H1 (cell line): Measurements from ENCODE around the gene C5orf15. TPM values are rescaled to one million over a fixed set of nuclear protein-coding genes. Genes with fewer than 3 reads are reported as not detected.

ENCODE experiments used
- CTCF ChIA-PET: fragments of 300-600 bp; sonication (Branson Sonifier 250); formaldehyde crosslinking; loops from one replicate; lab custom pipeline; 2021; ENCODE audit not compliant: partially characterized antibody; lab: Charles Lee
- POLR2A ChIA-PET: fragments of 300-600 bp; sonication (Branson Sonifier 250); formaldehyde crosslinking; loops from one replicate; lab custom pipeline; 2021; ENCODE audit warnings: inconsistent platforms; ENCODE audit not compliant: partially characterized antibody; lab: Charles Lee
- DNase-seq, 2 experiments: peaks; one replicate each; pipeline versions ENCODE4 v3.0.0 to v3.0.0-alpha.2; 2010 to 2022; ENCODE audit warnings: low spot score in 2 of 2, low read depth in 1 of 2, mixed read lengths in 1 of 2
- FAIRE-seq: peaks from 2 replicates; lab custom pipeline; 2011; peaks lifted over from hg19 to GRCh38; lab: Jason Lieb, UNC
- H2AFZ ChIP-seq: 2 replicates; pipeline ENCODE4 v1.8.1; 2012; ENCODE audit warnings: low read length, inconsistent platforms
- H2AK5ac ChIP-seq: 2 replicates; pipeline ENCODE4 v1.6.1; 2013; ENCODE audit warnings: low read depth, low read length
- H2BK120ac ChIP-seq: replicated peaks from 2 replicates; pipeline ENCODE3; 2013; ENCODE audit warnings: low read depth, low read length, inconsistent platforms
- H2BK12ac ChIP-seq: 2 replicates; pipeline ENCODE4 v1.6.1; 2013; ENCODE audit warnings: low read depth, low read length
- H2BK15ac ChIP-seq: 2 replicates; pipeline ENCODE4 v1.6.1; 2013; ENCODE audit warnings: low read length
- H2BK20ac ChIP-seq: 2 replicates; pipeline ENCODE4 v1.6.1; 2013; ENCODE audit warnings: low read length
- H2BK5ac ChIP-seq: 2 replicates; pipeline ENCODE4 v1.6.1; 2013; ENCODE audit warnings: low read depth, low read length
- H3K14ac ChIP-seq: 2 replicates; pipeline ENCODE4 v1.6.1; 2013; ENCODE audit warnings: inconsistent platforms; ENCODE audit not compliant: insufficient read length
- H3K18ac ChIP-seq: 2 replicates; pipeline ENCODE4 v1.6.1; 2013; ENCODE audit warnings: low read length; ENCODE audit errors: extremely low read depth
- H3K23ac ChIP-seq: 2 replicates; pipeline ENCODE4 v1.6.1; 2013; ENCODE audit warnings: inconsistent platforms; ENCODE audit not compliant: insufficient read length
- H3K23me2 ChIP-seq: 2 replicates; pipeline ENCODE4 v1.6.1; 2013; ENCODE audit warnings: low read depth, low read length
- H3K27ac ChIP-seq: 2 replicates; pipeline ENCODE4 v1.6.1; 2011; ENCODE audit warnings: low read depth, low read length, inconsistent platforms
- H3K27me3 ChIP-seq, 4 experiments: replicated peaks in 1 of 4; 1 replicate in 1 of 4; 2 replicates in 3 of 4; pipeline versions ENCODE4 v1.6.1 to v1.8.1; 2011 to 2013; ENCODE audit warnings: low read length in 3 of 4, mild to moderate bottlenecking in 3 of 4, inconsistent platforms in 2 of 4, mixed read lengths in 2 of 4, moderate library complexity in 1 of 4; ENCODE audit not compliant: control insufficient read depth in 3 of 4, insufficient read depth in 3 of 4; ENCODE audit errors: extremely low read depth in 1 of 4
- H3K36me3 ChIP-seq, 4 experiments: 2 replicates each; pipeline versions ENCODE4 v1.6.1 to v1.8.1; 2011 to 2013; ENCODE audit warnings: mild to moderate bottlenecking in 4 of 4, low read length in 3 of 4, moderate library complexity in 2 of 4, control low read depth in 1 of 4, inconsistent platforms in 1 of 4; ENCODE audit not compliant: insufficient read depth in 4 of 4, control insufficient read depth in 2 of 4
- H3K4ac ChIP-seq: replicated peaks from 2 replicates; pipeline ENCODE3; 2013; ENCODE audit warnings: low read length, low read depth, mixed read lengths, inconsistent platforms; ENCODE audit not compliant: insufficient read length
- H3K4me1 ChIP-seq, 4 experiments: replicated peaks in 1 of 4; 1 replicate in 1 of 4; 2 replicates in 3 of 4; pipeline versions ENCODE4 v1.6.1 to v1.8.1; 2011 to 2013; ENCODE audit warnings: low read length in 3 of 4, inconsistent platforms in 2 of 4, mixed read lengths in 1 of 4; ENCODE audit not compliant: insufficient read depth in 4 of 4, control insufficient read depth in 3 of 4
- H3K4me2 ChIP-seq, 2 experiments: 2 replicates each; pipeline versions ENCODE4 v1.6.1 to v1.8.1; 2011 to 2013; ENCODE audit warnings: low read depth in 2 of 2, low read length in 2 of 2, control low read depth in 1 of 2, inconsistent platforms in 1 of 2, mild to moderate bottlenecking in 1 of 2; ENCODE audit not compliant: insufficient read depth in 1 of 2
- H3K4me3 ChIP-seq, 4 experiments: fragments of 200-600, 300-600 bp in 1 of 4; sonication (generic), shearing (Covaris generic), sonication (Bioruptor Twin) in 1 of 4; 2 replicates each; pipeline versions ENCODE4 v1.5.1 to v1.8.1; 2011 to 2016; ENCODE audit warnings: low read length in 4 of 4, low read depth in 3 of 4, control low read depth in 2 of 4, inconsistent platforms in 2 of 4, mild to moderate bottlenecking in 2 of 4, mixed read lengths in 1 of 4, moderate library complexity in 1 of 4; ENCODE audit not compliant: insufficient read depth in 2 of 4; ENCODE audit errors: extremely low read depth in 1 of 4
- H3K56ac ChIP-seq: replicated peaks from 2 replicates; pipeline ENCODE3; 2013; ENCODE audit warnings: low read depth, mild to moderate bottlenecking, mixed read lengths, low read length, inconsistent platforms; ENCODE audit not compliant: insufficient read length
- H3K79me1 ChIP-seq: 2 replicates; pipeline ENCODE4 v1.6.1; 2013; ENCODE audit warnings: low read depth, low read length, control low read depth
- H3K79me2 ChIP-seq, 2 experiments: 2 replicates each; pipeline versions ENCODE4 v1.6.1 to v1.8.1; 2012 to 2013; ENCODE audit warnings: low read length in 2 of 2, mild to moderate bottlenecking in 2 of 2, inconsistent platforms in 1 of 2; ENCODE audit not compliant: insufficient read depth in 2 of 2, control insufficient read depth in 1 of 2
- H3K9ac ChIP-seq, 4 experiments: replicated peaks in 1 of 4; 1 replicate in 1 of 4; 2 replicates in 3 of 4; pipeline versions ENCODE4 v1.6.1 to v1.8.1; 2011 to 2013; ENCODE audit warnings: low read depth in 3 of 4, low read length in 3 of 4, control low read depth in 2 of 4, mild to moderate bottlenecking in 2 of 4, moderate library complexity in 2 of 4, inconsistent platforms in 1 of 4; ENCODE audit errors: extremely low read depth in 1 of 4
- H3K9me3 ChIP-seq, 2 experiments: 2 replicates each; pipeline versions ENCODE4 v1.6.1 to v1.8.1; 2012 to 2013; ENCODE audit warnings: mild to moderate bottlenecking in 2 of 2, moderate library complexity in 2 of 2, control low read depth in 1 of 2, inconsistent platforms in 1 of 2, low read depth in 1 of 2, low read length in 1 of 2, mixed read lengths in 1 of 2; ENCODE audit not compliant: insufficient read depth in 2 of 2
- H4K20me1 ChIP-seq, 2 experiments: replicated peaks in 1 of 2; 2 replicates each; pipeline versions ENCODE3 to v1.8.1; 2011 to 2013; ENCODE audit warnings: inconsistent platforms in 2 of 2, low read length in 2 of 2, mild to moderate bottlenecking in 1 of 2; ENCODE audit not compliant: insufficient read depth in 2 of 2, control insufficient read depth in 1 of 2
- H4K5ac ChIP-seq: 2 replicates; pipeline ENCODE4 v1.6.1; 2013; ENCODE audit warnings: low read length, low read depth, mixed read lengths, inconsistent platforms; ENCODE audit not compliant: insufficient read length
- H4K8ac ChIP-seq: 2 replicates; pipeline ENCODE4 v1.8.0; 2013; ENCODE audit warnings: mild to moderate bottlenecking, moderate library complexity, low read length, inconsistent platforms; ENCODE audit not compliant: insufficient read depth; ENCODE audit errors: extremely low read depth
- H4K91ac ChIP-seq: replicated peaks from 2 replicates; pipeline ENCODE3; 2013; ENCODE audit warnings: low read length, mixed read lengths, inconsistent platforms; ENCODE audit not compliant: insufficient read length
- FOSL1 ChIP-seq: IDR thresholded peaks from 2 replicates; pipeline ENCODE4 v1.6.1; 2011; ENCODE audit warnings: mild to moderate bottlenecking, low read depth, low read length, moderate library complexity; ENCODE audit not compliant: insufficient read depth
- SIX5 ChIP-seq: IDR thresholded peaks from 2 replicates; pipeline ENCODE4 v1.6.1; 2011; ENCODE audit warnings: mild to moderate bottlenecking, low read depth, low read length
- SRF ChIP-seq: IDR thresholded peaks from 2 replicates; pipeline ENCODE4 v1.6.1; 2011; ENCODE audit warnings: mild to moderate bottlenecking, low read depth, low read length, moderate library complexity
- TAF7 ChIP-seq: optimal IDR thresholded peaks from 2 replicates; pipeline ENCODE3; 2011; ENCODE audit warnings: low read depth, mild to moderate bottlenecking, inconsistent platforms, low read length, moderate library complexity, borderline replicate concordance
- WGBS, 2 experiments: shearing (Covaris generic) in 1 of 2; methylation state at CpG; one replicate each; pipeline versions ENCODE4 v1.1.6 to v1.1.7; 2013 to 2015; ENCODE audit warnings: low lambda C conversion rate in 2 of 2, mixed read lengths in 2 of 2, inconsistent platforms in 1 of 2, low coverage in 1 of 2, missing lambda C conversion rate in 1 of 2; ENCODE audit not compliant: insufficient replicate concordance in 2 of 2, insufficient coverage in 1 of 2, insufficient read length in 1 of 2; ENCODE audit errors: extremely low coverage in 1 of 2, missing lambda C conversion rate in 1 of 2; 5-methylcytosine and 5-hydroxymethylcytosine counted together
- polyA plus RNA-seq, 7 experiments: library from polyadenylated mRNA; depleted of rRNA in 3 of 7; stranded (reverse) in 5 of 7; unstranded in 2 of 7; fragments of >200 nt in 5 of 7; fragments of 200-250 nt in 2 of 7; gene quantifications; 1 replicate in 5 of 7; 2 replicates in 1 of 7; 4 replicates in 1 of 7; pipeline versions ENCODE4 v1.2.1 to v1.2.3, GENCODE V29; 2011 to 2013; ENCODE audit warnings: missing spikeins in 2 of 7, mixed read lengths in 2 of 7
- total RNA-seq: library from RNA; stranded (reverse); fragmentation: NEBNext Ultra II Directional; extraction: Animal tissue kit (Norgen Biotek cat#: 25700); gene quantifications from 2 replicates; pipeline ENCODE4 v1.2.1, GENCODE V29; 2021

C5orf15 gene
- total and polyA plus RNA-seq, 2 of the 8 experiments (the other 6 are each of a cell fraction or from before 2014, with no cell fraction given): 31.7 to 39.3 TPM

DNA sequence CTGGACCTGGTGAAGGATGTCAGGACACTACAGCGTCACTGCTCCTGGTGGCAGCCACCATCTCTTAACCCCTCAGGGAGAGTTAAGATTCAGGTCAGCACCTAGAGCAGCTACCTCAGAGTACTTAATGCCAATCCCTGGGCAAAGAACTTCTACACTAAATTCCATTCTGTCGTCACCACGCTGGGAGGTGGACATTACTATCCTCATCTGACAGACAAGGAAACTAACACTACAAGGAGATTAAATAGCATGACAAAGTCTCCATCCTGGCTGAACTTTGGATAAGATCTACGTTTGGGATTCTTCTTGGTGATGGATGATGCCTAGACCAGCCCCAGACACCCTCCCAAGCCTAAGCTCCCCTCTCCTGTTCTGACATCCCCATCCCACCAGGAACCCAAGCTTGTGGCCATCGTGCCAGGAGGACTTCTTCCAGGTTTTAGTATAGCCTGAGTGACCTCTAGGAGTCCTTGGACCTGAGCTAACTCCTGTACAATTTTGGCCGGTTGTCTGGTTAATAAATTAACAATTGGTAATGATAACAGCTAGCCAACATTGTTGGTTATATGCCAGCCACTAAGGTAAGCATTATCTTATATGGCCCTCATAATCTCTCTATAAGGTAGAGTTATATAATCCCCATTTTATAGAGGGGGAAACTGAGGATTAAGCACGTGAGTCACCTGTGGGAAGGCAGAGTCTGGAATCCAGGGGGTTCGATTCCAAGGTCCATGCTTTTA is 54.8 kb downstream of the C5orf15 start:
- CTCF ChIA-PET: interaction anchor here (0.6 to 1.3 kb wide), 2 partner anchors 11 to 122 kb away, joined by 3 to 4 read pairs; no protein-coding TSS in a partner anchor
- H2BK120ac ChIP-seq: no peak overlapping the region
- TF ChIP-seq SIX5: no peak
- TF ChIP-seq FOSL1: no peak
- TF ChIP-seq TAF7: no peak
- TF ChIP-seq SRF: no peak
- TF ChIP-seq, all 59 proteins: peak for 0
- Histone ChIP-seq H3K56ac (no peak overlapping the region), H3K4me3 (no peak overlapping the region), H3K9ac (no peak overlapping the region), H3K27ac (no peak overlapping the region), H2BK5ac (no peak overlapping the region), H3K14ac (no peak overlapping the region), H3K36me3 (no peaks in the 10 kb centered on the region; a peak in 1 of 8 replicates), H3K79me1 (no peaks in the 10 kb centered on the region), H4K8ac (no peak overlapping the region), H2AK5ac (no peak overlapping the region), H4K5ac (no peak overlapping the region), H3K9me3 (no peaks in the 10 kb centered on the region), H3K23ac (no peak overlapping the region), H3K4me1 (no peaks in the 10 kb centered on the region; a peak in 1 of 7 replicates), H3K4me2 (no peak overlapping the region), H3K23me2 (no peaks in the 10 kb centered on the region), H2AFZ (no peak overlapping the region), H2BK20ac (no peak overlapping the region), H4K91ac (no peak overlapping the region), H3K4ac (no peak overlapping the region), H4K20me1 (no peaks in the 10 kb centered on the region), H3K27me3 (no peaks in the 10 kb centered on the region), H3K79me2 (no peaks in the 10 kb centered on the region), H3K18ac (no peak overlapping the region), H2BK12ac (no peak overlapping the region), H2BK15ac (no peak overlapping the region)
- 92% methylated on average over 8 of the region's 8 CpGs; no CpG with 5 or more reads in 1 of the 2 experiments for WGBS, 2 experiments
- DNase-seq: no peak
- no peak for FAIRE-seq
- POLR2A ChIA-PET: no interaction called here
